ENCODE data around the gene RAVER2.
"Not testable (repeated sequence)": the region's sequence is repeated elsewhere in the genome, so short reads cannot be mapped to it uniquely, and the experiment has no call there.

The RAVER2 gene

DNA sequence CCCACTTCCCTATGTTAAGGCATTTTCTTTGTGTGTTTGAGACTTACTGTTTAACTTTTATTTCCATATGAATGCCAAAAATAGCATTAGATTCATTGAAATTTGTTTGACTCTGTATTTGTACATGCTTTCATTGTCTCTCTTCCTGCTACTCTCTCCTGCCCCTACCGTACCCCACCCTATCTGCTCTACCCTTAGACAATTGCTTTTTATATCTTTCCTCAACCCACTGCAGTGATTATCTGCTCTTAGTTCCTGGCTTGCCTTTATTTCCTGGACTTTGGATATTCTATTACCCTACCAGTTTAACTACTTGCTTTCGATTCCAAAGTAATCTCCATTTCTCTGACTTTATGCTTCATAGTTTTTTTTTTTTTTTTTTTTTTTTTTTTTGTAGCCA is 10.5 kb downstream of the RAVER2 start:
- Histone ChIP-seq H3K27me3 (ENCODE audit: control insufficient read depth, insufficient read depth, low read length) (no peaks in the 10 kb centered on the region), H3K9ac (ENCODE audit: low read length) (no peak overlapping the region), H3K27ac (ENCODE audit: low read depth, low read length) (no peak overlapping the region), H3K4me1 (ENCODE audit: control insufficient read depth, insufficient read depth, low read length) (no peaks in the 10 kb centered on the region), H3K4me3 (ENCODE audit: low read length) (no peak overlapping the region), H3K36me3 (ENCODE audit: control insufficient read depth, insufficient read depth, low read length) (no peaks in the 10 kb centered on the region)

DNA sequence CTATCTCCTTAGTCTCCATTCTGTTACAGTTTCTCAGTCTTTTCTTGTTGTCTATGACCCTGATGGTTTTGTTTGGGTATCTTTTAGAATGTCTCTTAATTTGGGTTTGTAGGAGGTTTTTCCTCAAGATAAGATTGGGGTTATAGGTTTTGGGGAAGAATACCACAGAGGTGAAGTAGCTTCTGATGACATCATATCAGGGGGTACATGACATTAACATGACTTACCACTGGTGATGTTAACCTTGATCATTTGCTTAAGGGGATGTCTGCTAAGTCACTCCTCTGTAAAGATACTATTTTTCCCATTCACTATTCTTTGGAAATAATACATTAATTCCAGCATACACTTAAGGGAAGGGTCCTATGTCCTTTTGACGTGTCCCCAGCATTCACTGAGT is 11.9 kb downstream of the RAVER2 start:
- H3K4me1 ChIP-seq (ENCODE audit: control insufficient read depth, insufficient read depth, low read length): no peaks in the 10 kb centered on the region
- no peak overlapping the region for H3K4me3 ChIP-seq (ENCODE audit: low read length)
- H3K27ac ChIP-seq (ENCODE audit: low read depth, low read length): no peak overlapping the region
- no peaks in the 10 kb centered on the region for H3K36me3 ChIP-seq (ENCODE audit: control insufficient read depth, insufficient read depth, low read length)
- H3K27me3 ChIP-seq (ENCODE audit: control insufficient read depth, insufficient read depth, low read length): no peaks in the 10 kb centered on the region
- H3K9ac ChIP-seq (ENCODE audit: low read length): no peak overlapping the region

DNA sequence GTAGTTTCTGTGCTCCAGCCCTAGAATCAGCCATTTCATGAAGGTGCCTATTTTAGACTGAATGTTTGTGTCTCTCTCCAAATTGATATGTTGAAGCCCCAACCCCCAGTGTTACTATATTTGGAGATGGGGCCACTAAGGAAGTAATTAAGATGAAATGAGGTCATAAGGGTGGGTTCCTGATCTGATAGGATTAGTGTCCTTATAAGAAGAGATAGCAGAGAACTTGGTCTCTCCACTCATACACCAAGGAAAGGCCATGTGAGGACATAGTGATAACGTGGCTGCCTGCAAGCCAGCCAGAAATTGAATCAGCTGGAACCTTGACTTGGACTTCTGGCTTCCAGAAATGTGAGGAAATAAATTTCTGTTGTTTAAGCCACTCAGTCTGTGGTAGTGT is 12.3 kb downstream of the RAVER2 start:
- H3K36me3 ChIP-seq (ENCODE audit: control insufficient read depth, insufficient read depth, low read length): no peaks in the 10 kb centered on the region
- H3K4me1 ChIP-seq (ENCODE audit: control insufficient read depth, insufficient read depth, low read length): no peaks in the 10 kb centered on the region
- no peaks in the 10 kb centered on the region for H3K27me3 ChIP-seq (ENCODE audit: control insufficient read depth, insufficient read depth, low read length)
- H3K4me3 ChIP-seq (ENCODE audit: low read length): no peak overlapping the region
- no peak overlapping the region for H3K27ac ChIP-seq (ENCODE audit: low read depth, low read length)
- H3K9ac ChIP-seq (ENCODE audit: low read length): no peak overlapping the region

DNA sequence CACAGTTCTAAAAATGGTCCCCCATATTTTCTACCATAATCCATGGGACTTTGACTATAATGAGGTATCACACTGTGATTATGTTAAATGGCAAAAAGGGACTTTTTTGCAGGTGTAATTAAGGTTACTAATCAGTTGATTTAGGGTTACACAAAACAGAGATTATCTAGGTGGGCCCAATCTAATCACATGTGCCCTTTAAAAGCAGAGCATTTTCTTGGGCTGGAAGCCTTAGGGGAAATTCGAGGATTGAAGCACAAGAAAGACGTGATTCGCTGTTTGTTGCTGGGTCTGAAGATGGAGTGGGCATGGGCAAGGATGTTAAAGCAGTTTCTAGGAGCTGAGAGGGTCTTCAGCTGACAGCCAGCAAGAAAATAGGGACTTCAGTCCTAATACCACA is 13.4 kb downstream of the RAVER2 start:
- H3K27me3 ChIP-seq (ENCODE audit: control insufficient read depth, insufficient read depth, low read length): no peaks in the 10 kb centered on the region
- no peak overlapping the region for H3K4me3 ChIP-seq (ENCODE audit: low read length)
- no peak overlapping the region for H3K9ac ChIP-seq (ENCODE audit: low read length)
- no peak overlapping the region for H3K27ac ChIP-seq (ENCODE audit: low read depth, low read length)
- H3K4me1 ChIP-seq (ENCODE audit: control insufficient read depth, insufficient read depth, low read length): no peaks in the 10 kb centered on the region
- no peaks in the 10 kb centered on the region for H3K36me3 ChIP-seq (ENCODE audit: control insufficient read depth, insufficient read depth, low read length)

DNA sequence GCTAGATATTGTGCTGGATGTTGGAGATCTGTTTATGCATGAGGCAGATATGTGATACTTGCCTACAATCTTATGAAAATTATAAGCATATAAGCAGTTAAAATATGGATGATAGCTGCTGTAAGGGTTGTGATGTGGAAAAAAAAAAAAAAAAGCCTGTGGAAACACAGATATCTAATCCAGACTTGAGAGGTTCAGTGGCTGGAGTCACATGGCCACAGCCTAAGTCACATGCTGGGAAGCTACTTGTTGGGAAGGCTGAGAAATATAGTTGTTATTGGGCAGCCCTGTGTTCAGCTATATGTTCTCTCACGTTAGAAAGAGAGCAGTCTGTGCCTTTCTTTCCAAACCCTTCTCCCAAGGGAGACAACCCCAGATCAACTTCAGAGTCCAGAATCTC is 15.1 kb downstream of the RAVER2 start:
- Histone ChIP-seq H3K27ac (ENCODE audit: low read depth, low read length) (no peak overlapping the region), H3K27me3 (ENCODE audit: control insufficient read depth, insufficient read depth, low read length) (no peaks in the 10 kb centered on the region), H3K9ac (ENCODE audit: low read length) (no peak overlapping the region), H3K4me1 (ENCODE audit: control insufficient read depth, insufficient read depth, low read length) (no peaks in the 10 kb centered on the region), H3K4me3 (ENCODE audit: low read length) (no peak overlapping the region), H3K36me3 (ENCODE audit: control insufficient read depth, insufficient read depth, low read length) (no peaks in the 10 kb centered on the region)

DNA sequence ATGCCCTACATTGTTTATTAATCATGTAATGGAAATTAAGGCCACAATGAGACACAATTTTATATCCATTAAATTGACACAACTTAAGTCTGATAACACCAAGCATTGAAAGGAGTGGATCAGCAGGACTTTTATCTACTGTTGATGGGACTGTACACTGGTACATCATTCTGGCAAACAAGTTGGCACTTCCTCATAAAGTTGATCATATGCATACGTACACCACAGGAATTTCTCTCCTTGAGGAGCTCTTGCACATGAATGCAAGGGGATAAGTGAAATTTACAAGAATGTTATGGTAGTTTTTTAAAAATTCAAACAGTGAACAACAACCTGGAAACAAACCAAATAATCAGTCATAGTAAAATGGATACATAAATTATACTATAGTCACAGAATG is 20.1 kb downstream of the RAVER2 start:
- Histone ChIP-seq H3K4me1 (ENCODE audit: control insufficient read depth, insufficient read depth, low read length) (no peaks in the 10 kb centered on the region), H3K9ac (ENCODE audit: low read length) (no peak overlapping the region), H3K4me3 (ENCODE audit: low read length) (no peak overlapping the region), H3K27me3 (ENCODE audit: control insufficient read depth, insufficient read depth, low read length) (no peaks in the 10 kb centered on the region), H3K27ac (ENCODE audit: low read depth, low read length) (no peak overlapping the region), H3K36me3 (ENCODE audit: control insufficient read depth, insufficient read depth, low read length) (no peaks in the 10 kb centered on the region)

DNA sequence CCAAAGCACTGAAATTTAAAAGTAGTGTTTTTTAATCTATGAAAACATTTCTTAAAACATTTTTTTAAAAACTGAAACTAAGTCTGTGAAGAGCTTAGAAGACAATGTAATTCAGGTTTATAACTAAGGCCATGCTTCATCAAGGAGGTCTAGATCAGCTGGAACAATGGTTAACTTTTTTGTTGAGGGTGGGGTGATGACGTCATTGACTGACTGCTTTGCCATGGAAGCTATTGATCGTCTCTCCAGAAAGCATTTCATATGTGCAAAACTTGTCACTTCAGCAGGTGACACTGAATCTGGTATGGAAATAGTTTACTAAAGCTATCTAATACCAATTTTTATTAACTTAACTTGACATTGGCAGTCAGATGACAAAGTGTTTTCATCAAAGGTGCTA is 21.0 kb downstream of the RAVER2 start:
- Histone ChIP-seq H3K9ac (ENCODE audit: low read length) (no peak overlapping the region), H3K4me1 (ENCODE audit: control insufficient read depth, insufficient read depth, low read length) (no peaks in the 10 kb centered on the region), H3K27me3 (ENCODE audit: control insufficient read depth, insufficient read depth, low read length) (no peaks in the 10 kb centered on the region), H3K36me3 (ENCODE audit: control insufficient read depth, insufficient read depth, low read length) (no peaks in the 10 kb centered on the region), H3K4me3 (ENCODE audit: low read length) (no peak overlapping the region), H3K27ac (ENCODE audit: low read depth, low read length) (no peak overlapping the region)

DNA sequence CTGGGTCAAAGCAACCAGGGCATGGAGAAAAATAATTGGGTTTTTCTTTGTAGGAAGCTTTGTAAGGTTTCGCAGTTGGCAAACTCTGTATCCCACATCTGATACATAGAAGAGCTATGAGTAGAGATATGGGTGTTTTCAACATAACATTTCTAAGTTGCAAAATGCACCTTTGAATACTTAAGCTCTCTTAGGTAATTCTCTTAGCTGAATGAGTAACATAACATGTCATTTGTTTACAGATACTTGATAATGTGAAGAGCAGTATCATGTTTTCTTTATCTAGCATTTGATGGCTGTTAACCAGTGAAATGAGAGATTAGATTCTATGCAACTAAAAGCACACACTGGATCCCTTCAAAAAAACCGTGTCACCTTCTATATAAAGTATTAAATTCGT is 21.6 kb downstream of the RAVER2 start:
- H3K36me3 ChIP-seq (ENCODE audit: control insufficient read depth, insufficient read depth, low read length): no peaks in the 10 kb centered on the region
- H3K4me3 ChIP-seq (ENCODE audit: low read length): no peak overlapping the region
- no peak overlapping the region for H3K27ac ChIP-seq (ENCODE audit: low read depth, low read length)
- H3K9ac ChIP-seq (ENCODE audit: low read length): no peak overlapping the region
- no peaks in the 10 kb centered on the region for H3K4me1 ChIP-seq (ENCODE audit: control insufficient read depth, insufficient read depth, low read length)
- no peaks in the 10 kb centered on the region for H3K27me3 ChIP-seq (ENCODE audit: control insufficient read depth, insufficient read depth, low read length)

DNA sequence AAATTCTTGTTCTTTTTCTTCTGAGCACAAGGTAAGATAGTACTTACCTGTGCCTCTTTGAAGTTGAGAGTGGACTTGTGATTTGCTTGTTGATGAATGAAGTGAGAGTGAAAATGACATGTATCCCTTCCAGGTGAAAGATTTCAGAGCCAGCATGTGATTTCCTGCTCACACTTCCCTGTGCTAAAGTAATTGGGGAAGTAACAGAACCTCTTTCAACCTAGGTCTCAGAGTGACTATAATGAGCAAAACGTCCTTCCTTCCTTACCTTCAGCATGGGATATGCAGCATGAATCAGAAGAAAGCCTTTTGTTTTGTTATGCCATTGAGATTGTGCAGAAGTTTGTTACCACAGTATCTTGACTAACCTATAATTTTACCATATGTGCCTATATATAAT is 24.6 kb downstream of the RAVER2 start:
- Histone ChIP-seq H3K27ac (ENCODE audit: low read depth, low read length) (no peak overlapping the region), H3K27me3 (ENCODE audit: control insufficient read depth, insufficient read depth, low read length) (no peaks in the 10 kb centered on the region), H3K36me3 (ENCODE audit: control insufficient read depth, insufficient read depth, low read length) (no peaks in the 10 kb centered on the region), H3K4me3 (ENCODE audit: low read length) (no peak overlapping the region), H3K9ac (ENCODE audit: low read length) (no peak overlapping the region), H3K4me1 (ENCODE audit: control insufficient read depth, insufficient read depth, low read length) (no peaks in the 10 kb centered on the region)

DNA sequence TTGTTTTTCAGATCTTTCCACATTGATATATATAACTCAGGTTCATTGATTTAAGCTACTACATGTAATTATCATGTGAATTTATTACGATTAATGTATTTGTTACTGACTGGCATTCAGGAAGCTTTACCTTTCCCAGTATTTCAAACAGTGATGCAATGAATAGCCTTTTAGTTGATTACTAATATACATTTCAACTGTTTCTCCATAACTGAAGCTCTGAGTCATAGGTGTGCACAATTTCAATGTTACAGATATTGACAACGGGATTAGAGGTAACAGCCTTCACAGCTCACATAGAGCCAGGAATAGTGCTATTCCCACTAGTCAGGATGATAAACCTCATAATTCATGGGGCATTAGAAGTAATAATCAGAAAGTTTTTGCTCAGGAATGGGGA is 25.1 kb downstream of the RAVER2 start:
- H3K27me3 ChIP-seq (ENCODE audit: control insufficient read depth, insufficient read depth, low read length): no peaks in the 10 kb centered on the region

DNA sequence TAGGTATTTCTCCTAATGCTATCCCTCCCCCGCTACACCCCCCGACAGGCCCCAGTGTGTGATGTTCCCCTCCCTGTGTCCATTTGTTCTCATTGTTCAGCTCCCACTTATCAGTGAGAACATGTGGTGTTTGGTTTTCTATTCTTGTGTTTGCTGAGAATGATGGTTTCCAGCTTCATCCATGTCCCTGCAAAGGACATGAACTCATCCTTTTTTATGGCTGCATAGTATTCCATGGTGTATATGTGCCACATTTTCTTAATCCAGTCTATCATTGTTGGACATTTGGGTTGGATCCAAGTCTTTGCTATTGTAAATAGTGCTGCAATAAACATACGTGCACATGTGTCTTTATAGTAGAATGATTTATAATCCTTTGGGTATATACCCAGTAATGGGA is 28.4 kb downstream of the RAVER2 start:
- H3K36me3 ChIP-seq (ENCODE audit: control insufficient read depth, insufficient read depth, low read length); H3K4me3 ChIP-seq (ENCODE audit: low read length); H3K9ac ChIP-seq (ENCODE audit: low read length); H3K4me1 ChIP-seq (ENCODE audit: control insufficient read depth, insufficient read depth, low read length); H3K27ac ChIP-seq (ENCODE audit: low read depth, low read length); H3K27me3 ChIP-seq (ENCODE audit: control insufficient read depth, insufficient read depth, low read length): not testable (repeated sequence)

More for the DNA sequence above, 25.1 kb downstream of the RAVER2 start:
- no peaks in the 10 kb centered on the region for H3K36me3 ChIP-seq (ENCODE audit: control insufficient read depth, insufficient read depth, low read length)
- no peak overlapping the region for H3K4me3 ChIP-seq (ENCODE audit: low read length)
- H3K4me1 ChIP-seq (ENCODE audit: control insufficient read depth, insufficient read depth, low read length): no peaks in the 10 kb centered on the region
- no peak overlapping the region for H3K27ac ChIP-seq (ENCODE audit: low read depth, low read length)
- H3K9ac ChIP-seq (ENCODE audit: low read length): no peak overlapping the region

DNA sequence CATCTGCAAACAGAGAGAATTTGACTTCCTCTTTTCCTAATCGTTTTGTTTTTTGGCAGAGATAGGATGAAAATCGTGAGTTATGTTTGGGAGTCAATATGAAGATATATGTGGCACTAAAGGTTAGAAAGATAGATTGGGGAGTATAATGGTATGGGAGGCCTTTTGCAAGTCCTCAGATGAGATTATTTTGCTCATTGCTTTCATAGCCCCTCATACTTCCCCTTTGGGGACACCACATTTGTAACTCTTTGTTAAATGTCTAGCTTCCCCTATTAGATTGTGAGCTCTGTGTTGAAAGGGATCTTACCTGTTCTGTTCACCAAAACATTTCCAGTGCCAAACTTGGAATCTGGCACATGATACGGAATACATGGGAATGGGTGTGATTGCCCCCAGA is 30.2 kb downstream of the RAVER2 start:
- no peaks in the 10 kb centered on the region for H3K27me3 ChIP-seq (ENCODE audit: control insufficient read depth, insufficient read depth, low read length)
- no peak overlapping the region for H3K4me3 ChIP-seq (ENCODE audit: low read length)
- no peak overlapping the region for H3K27ac ChIP-seq (ENCODE audit: low read depth, low read length)
- H3K36me3 ChIP-seq (ENCODE audit: control insufficient read depth, insufficient read depth, low read length): no peaks in the 10 kb centered on the region
- H3K4me1 ChIP-seq (ENCODE audit: control insufficient read depth, insufficient read depth, low read length): no peaks in the 10 kb centered on the region
- no peak overlapping the region for H3K9ac ChIP-seq (ENCODE audit: low read length)

DNA sequence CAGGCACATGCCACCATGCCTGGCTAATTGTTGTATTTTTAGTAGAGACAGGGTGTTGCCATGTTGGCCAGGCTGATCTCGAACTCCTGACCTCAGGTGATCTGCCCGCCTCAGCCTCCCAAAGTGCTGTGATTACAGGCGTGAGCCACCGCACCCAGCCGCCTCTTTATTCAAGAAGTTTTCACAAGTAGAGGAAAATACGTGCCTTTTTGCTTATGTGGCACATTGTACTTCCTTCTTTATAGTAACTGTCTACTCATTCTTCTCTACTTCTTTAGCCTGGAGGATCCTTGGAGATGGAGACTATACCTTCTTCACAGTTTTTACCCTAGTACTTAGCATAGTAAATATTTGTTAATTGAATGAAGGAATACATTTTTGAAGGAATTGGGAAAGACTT is 37.2 kb downstream of the RAVER2 start:
- not testable (repeated sequence) for H3K9ac ChIP-seq (ENCODE audit: low read length); H3K27me3 ChIP-seq (ENCODE audit: control insufficient read depth, insufficient read depth, low read length); H3K4me1 ChIP-seq (ENCODE audit: control insufficient read depth, insufficient read depth, low read length); H3K4me3 ChIP-seq (ENCODE audit: low read length); H3K27ac ChIP-seq (ENCODE audit: low read depth, low read length); H3K36me3 ChIP-seq (ENCODE audit: control insufficient read depth, insufficient read depth, low read length)

DNA sequence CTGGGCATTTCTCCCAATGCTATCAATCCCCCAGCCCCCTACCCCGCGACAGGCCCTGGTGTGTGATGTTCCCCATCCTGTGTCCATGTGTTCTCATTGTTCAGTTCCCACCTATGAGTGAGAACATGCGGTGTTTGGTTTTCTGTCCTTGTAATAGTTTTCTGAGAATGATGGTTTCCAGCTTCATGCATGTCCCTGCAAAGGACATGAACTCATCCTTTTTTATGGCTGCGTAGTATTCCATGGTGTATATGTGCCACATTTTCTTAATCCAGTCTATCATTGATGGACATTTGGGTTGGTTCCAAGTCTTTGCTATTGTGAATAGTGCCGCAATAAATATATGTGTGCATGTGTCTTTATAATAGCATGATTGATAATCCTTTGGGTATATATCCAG is 38.0 kb downstream of the RAVER2 start:
- not testable (repeated sequence) for H3K36me3 ChIP-seq (ENCODE audit: control insufficient read depth, insufficient read depth, low read length); H3K4me1 ChIP-seq (ENCODE audit: control insufficient read depth, insufficient read depth, low read length); H3K9ac ChIP-seq (ENCODE audit: low read length); H3K4me3 ChIP-seq (ENCODE audit: low read length); H3K27ac ChIP-seq (ENCODE audit: low read depth, low read length); H3K27me3 ChIP-seq (ENCODE audit: control insufficient read depth, insufficient read depth, low read length)
